ENCODE data around the gene MS4A6E.

DNA sequence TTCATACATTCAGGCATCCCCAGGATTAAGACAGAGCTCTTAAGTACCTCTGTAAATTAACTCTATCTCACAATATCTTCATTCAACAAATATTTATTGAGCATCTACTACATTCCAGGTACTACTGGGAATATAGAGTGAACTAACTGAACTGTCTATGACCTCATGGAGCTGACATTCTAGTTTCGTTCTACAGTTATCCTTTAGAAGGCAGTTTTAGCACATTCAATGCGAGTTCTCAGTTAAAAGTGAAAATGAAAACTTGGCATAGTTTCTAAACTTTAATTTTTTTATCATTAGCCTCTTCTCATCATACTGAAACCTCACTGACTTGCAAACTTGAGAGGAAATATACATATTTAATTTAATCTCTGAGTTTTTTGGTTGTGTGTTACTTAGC lies 10.7 kb upstream of the MS4A6E start:
- TF ChIP-seq ZNF677 (tag by site-specific recombination; IDR thresholded peaks at IDR 0.05) (no peak), ZBTB48 (tag by site-specific recombination; IDR thresholded peaks at IDR 0.05) (no peak)

All from HEK293 (cell line).